ENCODE results near the gene GRP.

Gene GRP

GRCh38 chr18:59219672-59220163, at the start of gene GRP:
Gene GRP (plus strand): TSS chr18:59220158. CDS start chr18:59220266, 108 bp downstream.
- DNase-seq (ENCODE audit: low spot score), result no peak

- no peak for DNase-seq (ENCODE audit: low spot score)
These were observed 47.2 kb upstream of the GRP start for GRCh38 chr18:59172664-59173249.

- no peak for DNase-seq (ENCODE audit: low spot score)
These were observed 42.5 kb upstream of the GRP start for GRCh38 chr18:59177485-59177884.

- no peak for DNase-seq (ENCODE audit: low spot score)
These were observed 39.7 kb upstream of the GRP start for GRCh38 chr18:59180150-59180845.

- no peak for DNase-seq (ENCODE audit: low spot score)
These were observed 37.3 kb upstream of the GRP start for GRCh38 chr18:59182673-59183072.

- DNase-seq (ENCODE audit: low spot score), result no peak
These were observed 30.9 kb upstream of the GRP start for GRCh38 chr18:59189008-59189407.

GRCh38 chr18:59189746-59190145, 30.2 kb upstream of the GRP start:
- no peak for DNase-seq (ENCODE audit: low spot score)

- no peak for DNase-seq (ENCODE audit: low spot score)
These were observed 23.7 kb upstream of the GRP start for GRCh38 chr18:59196161-59196725.

GRCh38 chr18:59197636-59198035, 22.3 kb upstream of the GRP start:
- no peak for DNase-seq (ENCODE audit: low spot score)

- no peak for DNase-seq (ENCODE audit: low spot score)
These were observed 21.7 kb upstream of the GRP start for GRCh38 chr18:59198215-59198614.

- no peak for DNase-seq (ENCODE audit: low spot score)
These were observed 19.2 kb upstream of the GRP start for GRCh38 chr18:59200787-59201186.

GRCh38 chr18:59202258-59202820, 17.6 kb upstream of the GRP start:
- DNase-seq (ENCODE audit: low spot score), result no peak

- no peak for DNase-seq (ENCODE audit: low spot score)
These were observed 12.5 kb upstream of the GRP start for GRCh38 chr18:59207506-59207905.

GRCh38 chr18:59208602-59209125, 11.3 kb upstream of the GRP start:
- DNase-seq (ENCODE audit: low spot score), result no peak

- DNase-seq (ENCODE audit: low spot score), result no peak
These were observed 9.7 kb upstream of the GRP start for GRCh38 chr18:59210299-59210698.

- no peak for DNase-seq (ENCODE audit: low spot score)
These were observed 8.3 kb upstream of the GRP start for GRCh38 chr18:59211629-59212028.

- DNase-seq (ENCODE audit: low spot score), result no peak
These were observed 1.9 kb upstream of the GRP start for GRCh38 chr18:59218018-59218417.

GRCh38 chr18:59220164-59220783, 316 bp downstream of the GRP start:
- DNase-seq (ENCODE audit: low spot score), result no peak

- no peak for DNase-seq (ENCODE audit: low spot score)
These were observed 1.1 kb downstream of the GRP start for GRCh38 chr18:59220784-59221765.

- no peak for DNase-seq (ENCODE audit: low spot score)
These were observed 2.4 kb downstream of the GRP start for GRCh38 chr18:59222341-59222740.

GRCh38 chr18:59228351-59228750, 8.4 kb downstream of the GRP start:
- DNase-seq (ENCODE audit: low spot score), result no peak
